Spleen (tissue), 7 donors: Measurements from ENCODE around the gene HOXC13.

Experiments
- POLR2A ChIP-seq, 3 donors: fragments of 450-650 bp; IDR thresholded peaks; one replicate each; pipeline ENCODE4 v1.5.1; 2017; ENCODE audit warnings: antibody characterized with exemption in 3 of 3, mild to moderate bottlenecking in 1 of 3
- POLR2AphosphoS5 ChIP-seq, 3 donors: sonication (generic); formaldehyde crosslinking; IDR thresholded peaks; one replicate each; pipeline ENCODE4 v1.5.1; 2017; ENCODE audit warnings: antibody characterized with exemption in 3 of 3
- TF ChIP-seq, protein P1 (sequence below), 11 experiments: fragments of 200-600 bp in 7 of 11; fragments of 450-650 bp in 4 of 11; sonication (generic) in 4 of 11; IDR thresholded peaks in 8 of 11; conservative IDR thresholded peaks in 3 of 11; 1 replicate in 7 of 11; 2 replicates in 4 of 11; pipeline versions ENCODE4 v1.4.0 to v1.8.0; 2016 to 2021; ENCODE audit warnings: antibody characterized with exemption in 11 of 11, inconsistent platforms in 4 of 11, mild to moderate bottlenecking in 1 of 11
- donor health status: DM: no; HTN: no; CAD: no; lungs with moderate emphysema.
- donor health status: DM: no; HTN: no; CAD: no.
- donor health status: DM: no; HTN: no; CAD: no.

DNA sequence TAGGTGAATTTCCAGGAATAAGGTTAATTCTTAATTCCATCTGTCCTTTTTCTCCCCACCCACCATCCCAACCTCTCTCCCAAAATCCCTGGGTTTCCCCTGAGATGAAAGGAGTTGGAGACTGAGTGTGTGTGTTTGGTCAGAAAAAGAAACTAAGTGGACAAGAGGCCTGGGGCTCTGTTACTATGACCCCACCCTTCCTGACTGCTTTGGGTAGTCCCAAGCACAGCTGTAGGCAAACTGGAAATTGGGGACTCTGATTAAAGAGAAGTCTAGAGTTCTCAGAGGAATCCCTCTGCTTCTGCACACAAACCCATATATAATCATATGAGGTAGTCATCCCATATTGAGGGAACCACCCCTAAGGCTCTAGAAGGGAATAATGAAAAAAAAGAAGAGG, 9.1 kb downstream of the HOXC13 start:
- TF ChIP-seq POLR2A (IDR thresholded peaks at IDR 0.05) (no peak), POLR2AphosphoS5 (IDR thresholded peaks at IDR 0.05) (no peak)
- TF ChIP-seq, protein P1, sequence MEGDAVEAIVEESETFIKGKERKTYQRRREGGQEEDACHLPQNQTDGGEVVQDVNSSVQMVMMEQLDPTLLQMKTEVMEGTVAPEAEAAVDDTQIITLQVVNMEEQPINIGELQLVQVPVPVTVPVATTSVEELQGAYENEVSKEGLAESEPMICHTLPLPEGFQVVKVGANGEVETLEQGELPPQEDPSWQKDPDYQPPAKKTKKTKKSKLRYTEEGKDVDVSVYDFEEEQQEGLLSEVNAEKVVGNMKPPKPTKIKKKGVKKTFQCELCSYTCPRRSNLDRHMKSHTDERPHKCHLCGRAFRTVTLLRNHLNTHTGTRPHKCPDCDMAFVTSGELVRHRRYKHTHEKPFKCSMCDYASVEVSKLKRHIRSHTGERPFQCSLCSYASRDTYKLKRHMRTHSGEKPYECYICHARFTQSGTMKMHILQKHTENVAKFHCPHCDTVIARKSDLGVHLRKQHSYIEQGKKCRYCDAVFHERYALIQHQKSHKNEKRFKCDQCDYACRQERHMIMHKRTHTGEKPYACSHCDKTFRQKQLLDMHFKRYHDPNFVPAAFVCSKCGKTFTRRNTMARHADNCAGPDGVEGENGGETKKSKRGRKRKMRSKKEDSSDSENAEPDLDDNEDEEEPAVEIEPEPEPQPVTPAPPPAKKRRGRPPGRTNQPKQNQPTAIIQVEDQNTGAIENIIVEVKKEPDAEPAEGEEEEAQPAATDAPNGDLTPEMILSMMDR (IDR thresholded peaks at IDR 0.05 in 8 of 11, conservative IDR thresholded peaks at IDR 0.05 in 3 of 11), result no peak
